HG03460 (cell line): ENCODE results near the gene UIMC1.
"Not testable (repeated sequence)": the region's sequence is repeated elsewhere in the genome, so short reads cannot be mapped to it uniquely, and the experiment has no call there.

Experiments used
- ATAC-seq: cut with Tn5 transposase; IDR thresholded peaks from one replicate; pipeline ENCODE4 v1.9.1; 2021; ENCODE audit not compliant: unreplicated experiment

UIMC1 gene

DNA sequence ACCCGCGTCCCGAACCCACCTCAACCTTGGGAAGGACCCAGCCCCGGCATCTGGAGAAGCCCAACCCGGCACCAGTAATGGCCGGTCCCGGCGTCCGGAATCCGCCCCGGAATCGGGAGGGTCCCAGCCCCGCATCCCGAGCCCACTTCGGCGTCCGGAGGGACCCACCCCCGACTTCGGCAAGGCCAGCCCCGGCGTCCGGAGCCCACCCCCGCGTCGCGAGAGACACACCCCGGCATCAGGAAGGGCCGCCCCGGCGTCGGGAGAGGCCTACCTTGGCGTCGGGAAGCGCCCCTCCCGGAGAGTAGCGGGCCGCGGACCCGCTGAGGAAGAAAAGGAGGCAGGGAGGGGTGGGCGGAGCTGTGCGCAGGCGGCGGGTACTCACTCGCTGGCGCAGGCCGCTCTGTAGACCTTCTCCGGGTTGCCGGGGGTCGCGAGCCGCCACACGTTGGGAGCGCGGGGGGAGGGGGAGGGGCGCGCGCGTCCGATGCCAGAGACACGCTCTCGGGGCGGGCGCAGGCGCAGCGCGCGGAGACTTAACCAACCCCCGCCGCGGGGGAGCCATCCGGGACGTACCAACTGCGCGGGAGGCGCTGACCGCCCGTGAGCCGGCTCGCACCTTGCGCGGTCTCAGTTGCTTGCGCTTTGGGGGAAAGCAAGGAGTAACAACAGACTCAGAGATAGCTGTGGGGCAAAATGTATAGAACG is at the start of gene UIMC1:
UIMC1 (minus strand) TSS at position 515 of the 708 bp plus-strand sequence. CDS start 24,164 bp downstream, outside the sequence.
- peak; percentile 71 for ATAC-seq

DNA sequence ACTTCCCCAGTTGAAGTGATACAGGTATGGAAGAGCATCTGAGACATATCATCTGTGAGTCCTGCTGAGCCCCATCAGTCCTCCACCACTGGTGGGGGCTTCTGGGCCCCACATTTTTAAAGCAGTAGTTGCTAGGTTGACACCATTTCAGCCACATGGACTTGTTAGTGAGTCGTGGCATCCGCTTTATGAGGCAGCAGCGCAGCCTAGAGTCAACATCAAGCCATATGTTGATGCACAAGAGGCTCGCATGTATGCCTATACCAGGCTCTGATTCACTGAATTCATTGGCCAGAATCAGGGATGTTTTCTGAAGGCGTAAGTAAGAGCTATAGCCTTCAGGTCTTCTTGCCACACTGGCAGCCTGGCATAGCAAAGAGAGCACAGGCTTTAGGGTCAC is 42.7 kb upstream of the UIMC1 start:
- no peak for ATAC-seq

DNA sequence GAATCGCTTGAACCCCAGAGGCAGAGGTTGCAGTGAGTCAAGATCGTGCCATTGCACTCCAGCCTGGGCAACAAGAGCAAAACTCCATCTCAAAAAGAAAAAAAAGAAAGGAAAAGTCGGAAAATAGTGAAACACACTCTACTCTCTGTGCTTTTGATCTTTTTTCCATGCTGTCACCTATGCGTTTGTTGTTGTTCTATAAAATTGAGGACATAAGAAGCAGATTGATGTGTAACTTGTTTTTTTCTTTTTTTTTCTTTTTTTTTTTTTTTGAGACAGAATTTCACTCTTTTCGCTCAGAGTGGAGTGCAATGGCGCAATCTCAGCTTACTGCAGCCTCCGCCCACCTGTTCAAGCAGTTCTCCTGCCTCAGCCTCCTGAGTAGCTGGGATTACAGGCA is 42.0 kb upstream of the UIMC1 start:
- ATAC-seq, result not testable (repeated sequence)

DNA sequence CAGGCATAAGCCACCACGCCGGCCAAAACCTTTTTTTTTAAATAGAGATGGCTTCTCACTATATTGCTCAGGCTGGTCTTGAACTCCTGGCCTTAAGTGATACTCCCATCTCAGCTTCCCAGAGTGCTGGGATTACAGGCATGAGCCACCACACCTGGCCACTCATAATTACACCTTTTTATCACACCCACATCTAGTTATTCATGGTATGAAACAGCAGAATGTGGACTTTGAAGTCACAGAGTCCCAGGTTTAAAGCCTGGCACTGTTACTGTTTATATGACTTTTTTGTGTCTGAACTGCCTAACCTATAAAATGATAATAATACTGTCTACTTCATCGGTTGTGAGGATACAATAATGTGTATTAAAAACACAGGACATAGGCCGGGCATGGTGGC is 39.1 kb upstream of the UIMC1 start:
- ATAC-seq, result no peak

DNA sequence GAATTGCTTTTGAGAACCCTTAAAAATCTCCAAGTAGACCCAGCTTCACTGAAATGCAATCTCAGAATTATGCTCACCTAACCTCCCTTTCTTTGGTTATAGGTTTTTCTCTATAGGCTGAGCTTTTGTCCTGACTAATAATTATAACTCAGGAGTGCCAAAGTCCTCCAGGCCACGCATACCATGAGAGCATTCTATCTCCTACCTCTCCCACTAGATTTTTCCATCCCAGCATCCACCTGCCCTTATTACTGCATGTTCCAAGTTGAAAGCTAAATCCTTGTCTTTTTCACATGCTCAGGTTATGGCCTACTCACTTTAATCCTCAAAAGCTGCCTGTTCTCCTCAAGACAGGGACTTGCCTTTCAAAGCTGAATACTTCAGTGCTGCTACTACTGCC is 38.1 kb upstream of the UIMC1 start:
- ATAC-seq, result no peak

DNA sequence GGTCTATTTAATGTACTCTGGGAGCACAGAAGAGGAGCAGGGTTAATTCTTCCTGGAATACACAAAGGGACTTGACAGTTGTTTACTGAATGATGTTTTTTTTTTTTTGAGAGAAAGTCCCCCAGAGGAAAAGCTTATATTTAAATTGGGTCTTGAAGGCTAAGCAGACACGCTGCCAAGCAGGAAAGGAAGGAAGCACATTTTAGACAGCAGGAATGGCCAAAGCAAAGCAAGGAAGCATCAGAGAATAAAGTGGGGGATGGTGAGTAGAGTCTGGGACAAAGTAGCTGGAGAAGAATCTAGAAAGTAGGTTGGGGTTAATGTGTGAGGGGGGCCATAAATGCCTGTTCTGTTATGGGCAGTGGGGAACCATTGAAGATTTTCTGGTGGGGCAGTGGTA is 37.4 kb upstream of the UIMC1 start:
- no peak for ATAC-seq

DNA sequence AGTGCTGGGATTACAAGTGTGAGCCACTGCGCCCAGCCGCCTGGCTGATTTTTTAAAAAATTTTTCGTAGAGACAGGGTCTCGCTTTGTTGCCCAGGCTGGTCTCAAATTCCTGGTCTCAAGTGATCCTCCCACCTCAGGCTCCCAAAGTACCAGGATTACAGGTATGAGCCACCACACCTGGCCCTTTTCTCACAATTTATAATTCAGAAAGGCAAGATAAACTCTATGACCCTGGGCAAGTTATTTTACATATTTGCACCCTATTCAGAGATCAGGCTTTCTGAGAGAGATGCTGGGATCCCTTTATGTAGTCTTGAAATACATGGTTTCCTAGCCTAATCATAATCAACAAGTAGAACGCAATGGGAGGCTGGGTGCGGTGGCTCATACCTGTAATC is 36.5 kb upstream of the UIMC1 start:
- no peak for ATAC-seq

DNA sequence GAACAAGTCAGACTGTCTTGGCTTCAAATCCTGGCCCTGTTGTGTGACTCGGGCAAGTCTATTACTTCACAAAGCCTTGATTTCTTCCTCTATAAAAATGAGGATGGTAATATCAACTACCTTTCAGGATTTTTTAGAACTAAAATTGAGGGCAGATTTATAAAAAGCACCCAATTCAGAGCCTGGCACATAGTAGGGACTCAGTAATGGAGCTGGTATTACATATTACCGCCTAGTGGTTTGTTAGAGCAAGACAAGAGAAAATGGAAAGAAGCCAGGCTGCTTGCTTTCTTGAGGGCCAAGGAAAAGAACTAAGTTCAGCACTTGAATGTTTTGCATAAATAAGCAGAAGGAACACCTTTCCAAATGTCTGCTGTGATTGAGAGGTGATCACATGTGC is 35.4 kb upstream of the UIMC1 start:
- ATAC-seq, result no peak

DNA sequence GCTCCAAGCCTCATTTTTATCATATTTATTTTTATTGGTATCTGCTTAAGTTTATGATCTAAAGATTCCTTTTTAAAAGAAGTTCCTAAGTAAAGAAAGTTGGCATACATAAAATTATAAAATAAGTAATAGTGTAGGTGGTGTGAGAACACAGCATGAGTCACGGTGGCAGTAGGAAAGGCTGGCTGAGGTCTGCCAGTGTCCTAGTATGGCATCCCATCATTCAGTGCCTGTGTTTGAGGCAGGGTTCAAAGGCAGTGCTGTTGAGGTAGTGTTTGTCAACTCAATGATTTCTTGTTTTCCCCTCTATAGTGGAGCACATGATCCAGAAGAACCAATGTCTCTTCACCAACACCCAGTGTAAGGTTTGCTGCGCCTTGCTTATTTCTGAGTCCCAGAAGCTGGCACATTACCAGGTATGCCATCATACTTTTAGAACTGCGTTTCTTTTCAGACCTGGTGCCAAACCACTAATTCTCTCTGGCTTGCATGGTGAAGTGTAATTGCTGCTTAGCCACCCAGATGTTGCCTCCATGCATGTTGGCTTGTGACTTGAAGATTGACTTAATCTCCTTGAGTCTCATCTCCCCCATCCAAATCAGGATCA is 34.3 kb upstream of the UIMC1 start:
- no peak for ATAC-seq

DNA sequence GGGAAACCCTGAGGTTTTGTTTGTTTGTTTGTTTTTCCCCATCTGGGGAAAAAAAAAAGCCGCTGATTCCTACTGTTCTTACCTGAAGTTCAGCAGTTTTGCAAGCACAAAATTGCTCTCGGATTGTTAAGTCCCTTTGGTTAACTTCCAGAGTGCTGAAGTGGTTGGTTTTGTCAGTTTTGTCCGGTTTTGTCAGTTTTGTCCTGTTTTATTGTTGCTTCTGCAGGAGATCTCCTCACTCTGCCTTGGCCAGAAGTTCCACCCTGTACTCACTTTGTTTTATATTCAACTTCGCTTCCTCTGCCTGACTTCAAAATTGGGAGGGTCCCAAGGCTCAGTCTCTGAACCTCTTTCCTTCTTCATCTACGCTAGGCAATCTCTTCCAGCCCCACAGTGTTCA is 30.3 kb upstream of the UIMC1 start:
- no peak for ATAC-seq

DNA sequence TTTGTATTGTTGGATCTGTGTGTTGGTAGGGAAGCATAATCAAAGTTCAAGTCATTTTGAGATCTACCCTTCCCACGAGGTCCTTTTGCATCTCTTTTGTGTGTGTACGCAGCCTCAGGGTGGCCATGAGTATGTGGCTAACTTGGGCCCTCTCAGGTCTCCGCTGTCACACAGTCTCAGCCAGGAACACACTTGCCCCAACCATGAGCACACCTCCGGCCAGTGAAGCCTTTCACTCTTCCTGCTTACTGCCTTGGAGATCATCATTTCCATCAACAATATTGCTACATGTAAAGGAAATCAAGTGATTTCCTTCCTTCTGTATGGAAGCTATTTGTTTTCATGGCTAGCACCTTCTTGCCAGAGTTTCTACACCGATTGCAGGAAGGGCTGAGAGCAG is 29.9 kb upstream of the UIMC1 start:
- no peak for ATAC-seq

DNA sequence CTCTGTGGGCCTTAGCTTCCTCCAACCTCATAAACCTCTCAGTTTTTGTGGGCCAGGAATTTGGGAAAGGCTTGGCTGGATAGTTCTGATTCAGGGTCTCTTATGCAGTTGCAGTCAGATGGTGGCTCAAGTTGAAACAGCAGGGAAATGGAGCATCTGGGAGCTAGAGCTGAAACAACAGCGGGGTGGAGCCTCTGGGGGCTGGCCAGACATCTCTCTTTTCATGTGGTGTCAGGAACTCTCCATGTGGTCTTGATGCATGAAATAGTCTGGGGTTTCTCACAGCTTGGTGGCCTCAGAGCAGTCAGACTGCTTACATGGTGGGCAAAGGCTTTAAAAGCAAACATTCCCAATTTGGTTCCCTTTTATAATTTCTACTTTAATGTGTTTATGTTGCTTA is 29.4 kb upstream of the UIMC1 start:
- ATAC-seq, result no peak

DNA sequence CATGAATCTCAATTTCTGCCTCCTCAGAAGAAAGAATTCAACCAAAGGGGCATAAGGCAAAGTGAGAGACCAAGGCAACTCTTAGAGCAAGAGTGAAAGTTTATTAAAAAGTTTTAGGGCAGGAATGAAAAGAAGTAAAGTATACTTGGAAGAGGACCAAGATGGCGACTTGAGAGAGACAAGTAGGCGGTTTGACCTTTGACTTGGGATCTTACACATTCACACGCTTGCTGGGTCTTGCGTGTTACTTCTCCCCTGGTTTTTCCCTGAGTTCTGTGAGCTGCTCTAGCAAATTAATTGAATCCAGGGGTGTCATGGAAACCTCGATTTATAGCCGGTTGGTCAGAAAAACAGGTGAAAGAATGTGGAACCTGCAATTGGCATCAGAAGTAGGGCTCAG is 22.9 kb upstream of the UIMC1 start:
- ATAC-seq, result no peak

DNA sequence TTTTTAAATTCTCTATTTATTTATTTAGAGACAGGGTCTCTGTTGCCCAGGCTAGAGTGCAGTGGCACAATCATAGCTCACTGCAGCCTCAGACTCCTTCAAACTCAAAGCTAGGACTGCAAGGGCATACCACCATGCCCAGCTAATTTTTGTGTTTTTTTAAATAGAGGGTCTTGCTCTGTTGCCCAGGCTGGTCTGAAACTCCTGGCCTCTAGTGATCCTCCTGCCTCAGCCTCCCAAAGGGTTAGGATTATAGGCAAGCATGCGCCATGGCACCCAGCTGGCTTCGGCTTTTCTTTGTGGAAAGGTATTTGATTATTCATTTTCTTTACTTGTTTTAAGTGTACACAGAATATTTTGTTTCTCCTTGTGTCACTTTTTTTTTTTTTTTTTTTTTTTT is 21.1 kb upstream of the UIMC1 start:
- no peak for ATAC-seq

DNA sequence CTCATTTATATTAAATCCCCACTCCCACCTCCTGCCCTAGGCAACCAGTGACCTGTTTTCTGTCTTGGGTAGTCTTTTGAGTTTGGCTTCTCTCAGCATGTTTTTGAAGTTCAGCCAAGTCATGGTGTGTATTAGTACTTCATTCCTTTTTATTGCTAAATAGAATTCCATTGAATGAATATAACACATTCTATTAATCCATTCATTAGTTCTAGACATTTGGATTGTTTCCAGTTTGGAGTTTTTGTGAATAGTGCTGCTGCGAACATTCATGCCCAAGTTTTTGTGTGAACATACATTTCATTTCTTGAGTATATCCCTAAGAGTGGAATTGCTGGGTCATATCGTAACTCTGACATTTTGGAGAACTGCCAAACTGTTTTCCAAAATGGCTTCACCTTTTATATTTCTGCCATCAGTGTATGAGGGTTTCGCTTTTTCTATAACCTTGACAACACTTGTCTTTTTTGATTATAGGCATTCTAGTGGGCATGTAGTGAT is 18.6 kb upstream of the UIMC1 start:
- ATAC-seq, result no peak

DNA sequence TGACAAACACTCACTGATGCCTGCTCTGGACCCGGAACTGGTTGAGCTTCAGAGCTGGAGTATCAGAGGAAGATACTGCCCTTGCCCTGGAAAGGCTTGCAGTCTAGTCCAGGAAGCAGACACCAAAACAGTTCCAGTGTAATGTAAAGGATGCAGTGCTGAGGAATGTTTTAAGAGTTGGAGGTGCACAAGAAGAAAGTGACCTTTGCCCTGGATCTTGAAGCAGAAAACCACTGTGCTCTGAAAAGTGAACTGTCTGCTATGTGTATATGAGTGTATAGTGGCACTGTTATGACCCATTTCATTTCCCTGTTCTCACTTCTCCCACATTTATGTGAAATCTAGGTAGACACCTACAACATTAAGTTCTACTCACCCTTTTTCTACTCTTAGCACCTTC is 18.0 kb upstream of the UIMC1 start:
- no peak for ATAC-seq

DNA sequence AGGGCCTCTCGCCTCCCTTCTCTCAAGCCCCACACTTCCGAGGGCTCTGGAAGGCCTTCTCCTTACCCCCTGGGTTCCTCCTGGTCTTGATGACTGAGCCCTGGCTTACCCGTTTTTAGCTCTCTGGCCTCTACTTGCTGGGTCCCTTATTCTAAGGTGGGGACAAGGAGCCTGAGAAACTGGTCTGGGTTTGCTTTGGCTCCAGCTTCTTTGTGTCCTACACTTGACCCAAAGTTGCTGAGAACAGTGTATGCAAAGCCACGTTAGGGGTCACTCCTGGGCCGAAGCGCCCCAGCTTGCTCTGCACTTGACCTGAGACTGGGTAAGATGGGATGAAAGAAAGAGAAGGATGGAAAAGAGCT is 16.7 kb upstream of the UIMC1 start:
- ATAC-seq, result no peak

DNA sequence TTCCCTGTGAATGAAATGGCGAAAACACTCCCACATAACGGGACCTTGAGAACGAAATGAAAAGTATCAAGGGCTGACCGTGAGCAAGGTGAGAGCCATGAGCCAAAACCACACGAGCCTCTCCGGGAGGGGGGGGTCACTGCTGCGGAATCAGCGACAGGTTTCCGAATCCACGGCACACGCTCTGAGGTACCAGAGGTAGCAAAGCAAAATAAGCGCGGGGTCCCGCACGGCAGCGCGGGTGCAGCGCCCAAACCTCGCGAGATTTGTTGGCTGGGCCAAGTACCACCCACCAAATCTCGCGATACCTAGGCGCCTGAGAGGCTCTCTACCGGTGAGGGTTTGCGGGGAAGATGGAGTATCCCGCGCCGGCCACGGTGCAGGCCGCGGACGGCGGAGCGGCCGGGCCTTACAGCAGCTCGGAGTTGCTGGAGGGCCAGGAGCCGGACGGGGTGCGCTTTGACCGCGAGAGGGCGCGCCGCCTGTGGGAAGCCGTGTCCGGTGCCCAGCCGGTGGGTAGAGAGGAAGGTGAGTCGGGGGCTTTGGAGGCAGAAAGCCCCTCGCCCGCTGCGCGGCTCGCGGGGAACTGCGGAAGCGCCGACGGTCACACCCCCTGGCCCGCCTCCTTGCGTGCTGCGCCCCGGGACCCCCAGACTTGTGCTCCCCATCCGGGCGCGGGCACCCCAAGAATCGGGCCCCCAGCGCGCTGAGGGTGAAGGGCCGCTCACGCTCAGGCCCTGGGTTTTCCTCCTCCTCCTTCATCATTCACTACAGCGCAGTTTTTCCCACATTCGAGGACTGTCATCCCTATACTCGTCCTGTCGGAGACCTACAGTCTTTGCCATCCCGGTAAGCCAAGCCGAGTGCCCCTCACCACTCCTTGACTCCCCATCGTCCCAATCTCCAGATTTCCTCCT is 16.1 kb upstream of the UIMC1 start, which contains the start of gene ZNF346:
ZNF346 (plus strand) TSS at position 311 of the 917 bp plus-strand sequence; CDS start at position 354, 43 bp downstream.
- peak; percentile 86 for ATAC-seq

DNA sequence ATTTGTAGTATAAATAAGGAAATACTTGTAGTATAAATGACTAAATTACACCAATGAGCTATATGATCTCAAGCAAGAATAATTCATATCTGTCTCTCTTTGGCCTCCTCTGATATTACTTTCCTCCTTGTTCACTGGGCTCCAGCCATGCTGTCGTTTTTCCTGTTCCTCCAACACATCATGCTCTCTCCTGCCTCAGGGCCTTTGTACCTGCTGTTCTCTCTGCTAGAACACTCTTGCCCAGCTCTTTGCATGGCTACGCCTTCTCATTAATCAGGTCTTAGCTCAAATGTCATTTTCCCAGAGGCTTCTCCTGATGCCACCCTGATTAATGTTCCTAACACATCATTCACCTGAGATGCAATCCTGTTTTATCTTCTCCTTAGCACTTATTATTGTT is 13.5 kb upstream of the UIMC1 start:
- no peak for ATAC-seq

DNA sequence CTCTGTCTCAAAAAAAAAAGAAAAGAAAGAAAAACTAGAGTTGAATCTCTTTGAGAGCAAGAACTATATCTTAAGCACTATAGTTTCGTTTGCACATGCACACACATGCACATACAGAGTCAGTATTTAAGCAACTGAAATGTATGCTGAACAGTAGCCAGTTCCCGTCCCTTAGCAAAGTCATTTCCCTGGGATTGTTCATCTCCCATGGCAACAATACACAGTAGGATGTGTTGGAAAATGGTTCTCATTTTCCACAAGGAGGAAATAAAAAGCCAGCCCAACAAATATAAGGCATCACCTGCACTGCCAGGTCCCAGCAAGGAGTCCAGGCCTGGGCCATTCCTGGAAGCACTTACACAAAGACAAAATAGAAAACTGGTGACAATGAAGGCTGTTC is 11.8 kb upstream of the UIMC1 start:
- no peak for ATAC-seq

DNA sequence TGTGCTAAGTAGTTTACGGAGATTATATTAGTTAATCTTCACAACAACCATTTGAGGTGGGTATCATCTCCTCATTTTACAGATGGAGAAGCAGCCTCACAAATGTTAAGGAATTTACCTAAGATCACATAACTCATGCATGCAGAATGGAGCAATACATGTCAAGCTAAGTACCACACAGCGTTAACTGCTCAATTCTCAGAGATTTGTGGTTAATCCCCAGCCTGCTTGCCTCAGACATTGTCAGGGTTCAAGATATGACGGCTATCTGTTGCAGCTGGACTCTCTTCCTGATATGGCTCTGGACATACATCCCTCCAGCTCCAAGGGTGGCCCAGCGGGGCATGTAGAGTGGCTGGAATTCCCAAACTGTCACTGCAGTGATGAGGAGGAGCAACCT is 8.6 kb upstream of the UIMC1 start:
- no peak for ATAC-seq

DNA sequence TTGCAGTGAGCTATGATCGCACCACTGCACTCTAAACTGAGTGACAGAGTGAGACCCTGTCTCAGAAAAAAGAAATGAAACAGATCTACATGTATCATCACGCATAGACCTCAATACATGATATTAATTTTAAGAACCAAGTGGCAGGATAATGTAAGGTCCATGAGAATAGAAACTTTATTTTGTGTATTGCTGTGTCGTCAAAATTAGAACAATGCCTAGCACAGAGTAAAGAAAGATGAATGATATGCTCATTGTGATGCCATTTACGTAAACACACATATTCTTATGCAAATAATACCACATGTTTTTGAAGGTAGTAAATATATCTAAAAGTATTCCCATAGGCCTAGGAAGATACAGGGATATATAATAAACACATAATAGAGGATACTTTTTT is 3.6 kb upstream of the UIMC1 start:
- ATAC-seq, result no peak
